Stimulated activated CD4-positive, alpha-beta T cell treated with anti-CD3 and anti-CD28 coated beads, Interleukin-12 subunit alpha, Interleukin-12 subunit beta, amount 100 ng/mL, for 24 hours (primary cell): ENCODE measurements around the gene TAS2R39.
"Not testable (repeated sequence)": the region's sequence is repeated elsewhere in the genome, so short reads cannot be mapped to it uniquely, and the experiment has no call there.

Source experiments
- DNase-seq, 2 experiments: peaks; one replicate each; pipeline ENCODE4 v3.0.0-alpha.2; 2020; ENCODE audit warnings: low read depth in 2 of 2

TAS2R39 gene

DNA sequence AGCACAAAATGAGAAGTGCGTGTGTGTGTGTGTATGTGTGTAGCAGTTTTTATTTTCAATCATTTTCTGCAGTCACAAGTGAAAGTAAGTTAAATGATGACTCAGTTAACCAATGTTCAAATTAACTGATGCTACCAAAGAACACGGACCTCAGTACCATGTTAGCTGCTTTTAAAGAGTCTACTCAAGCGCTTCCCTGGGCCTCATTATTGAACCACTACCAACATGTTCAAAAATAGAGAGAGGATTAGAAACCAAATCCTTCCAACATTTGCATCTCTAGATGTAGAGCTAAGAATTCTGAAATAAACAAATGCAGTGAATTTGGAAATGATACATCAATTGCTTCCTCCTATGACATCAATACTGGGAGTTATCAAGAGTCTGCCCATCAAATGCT lies at the start of gene TAS2R39:
TAS2R39 (plus strand) TSS at position 396 of the 400 bp plus-strand sequence; CDS start at position 396, 0 bp downstream.
- no peak for DNase-seq

- DNase-seq = no peak
Measured at GRCh38 chr7:143147070-143147469, 36.1 kb upstream of the TAS2R39 start.

GRCh38 chr7:143148050-143148449 lies 35.2 kb upstream of the TAS2R39 start:
- DNase-seq = no peak

DNA sequence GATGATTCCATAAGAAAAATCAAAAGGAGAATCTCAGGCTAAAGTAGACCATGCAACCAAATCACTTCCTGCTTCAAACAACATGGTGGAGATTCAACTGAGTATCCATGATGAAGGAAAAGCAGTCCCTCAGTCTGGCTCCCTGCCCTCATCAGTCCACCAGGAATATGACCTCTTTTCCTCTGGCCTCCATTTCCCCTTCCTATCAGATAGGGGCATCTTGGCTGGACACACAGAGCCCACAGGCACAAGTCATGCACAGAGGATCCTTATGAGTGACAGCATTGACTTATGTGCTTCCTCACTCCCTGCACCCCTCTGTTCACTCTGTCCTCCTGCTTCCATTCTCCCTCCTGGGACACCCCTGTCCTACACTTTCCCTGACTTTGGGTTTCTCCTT lies 34.6 kb upstream of the TAS2R39 start:
- no peak for DNase-seq

- DNase-seq = not testable (repeated sequence)
Measured at GRCh38 chr7:143150696-143151095, 32.5 kb upstream of the TAS2R39 start.

GRCh38 chr7:143158617-143159016 lies 24.6 kb upstream of the TAS2R39 start:
- not testable (repeated sequence) for DNase-seq

DNA sequence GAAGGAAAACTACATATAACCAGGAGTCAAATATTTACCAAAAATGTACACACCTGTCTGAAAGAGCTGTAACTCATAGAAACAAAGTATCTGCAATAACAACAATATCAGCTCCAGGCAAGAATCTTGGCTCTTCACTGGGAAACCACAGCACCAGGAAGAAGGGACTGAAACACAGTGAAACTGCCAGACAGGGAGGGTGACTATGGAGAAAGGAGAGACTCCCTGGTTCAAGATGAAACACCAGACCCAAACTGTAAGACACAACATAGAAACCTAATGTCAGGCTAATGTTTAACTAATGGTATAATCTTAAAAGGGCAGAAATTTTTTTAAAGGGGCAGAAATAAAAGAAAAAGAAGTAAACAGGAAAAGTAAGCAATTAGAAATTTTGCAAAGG lies 11.5 kb upstream of the TAS2R39 start:
- no peak for DNase-seq

DNA sequence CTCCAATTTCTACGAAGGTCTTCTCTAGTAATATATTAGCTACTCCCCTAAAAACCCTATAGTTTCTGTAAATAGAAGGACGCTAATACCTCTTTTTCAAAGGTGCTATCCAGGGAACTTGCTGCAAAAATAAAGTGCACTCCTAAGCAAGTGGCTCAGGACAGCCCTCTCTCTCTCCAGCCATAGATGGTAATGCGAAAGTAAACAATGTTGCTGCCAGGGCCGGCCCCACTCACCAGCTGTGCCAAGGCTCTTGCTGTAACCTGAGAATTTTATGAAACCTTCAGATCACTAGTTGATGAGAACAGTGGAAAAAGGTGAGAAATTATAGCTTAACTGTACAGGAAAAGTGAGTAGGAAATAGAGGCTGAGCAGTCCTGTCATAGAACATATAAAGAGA lies 10.9 kb upstream of the TAS2R39 start:
- DNase-seq = no peak

DNA sequence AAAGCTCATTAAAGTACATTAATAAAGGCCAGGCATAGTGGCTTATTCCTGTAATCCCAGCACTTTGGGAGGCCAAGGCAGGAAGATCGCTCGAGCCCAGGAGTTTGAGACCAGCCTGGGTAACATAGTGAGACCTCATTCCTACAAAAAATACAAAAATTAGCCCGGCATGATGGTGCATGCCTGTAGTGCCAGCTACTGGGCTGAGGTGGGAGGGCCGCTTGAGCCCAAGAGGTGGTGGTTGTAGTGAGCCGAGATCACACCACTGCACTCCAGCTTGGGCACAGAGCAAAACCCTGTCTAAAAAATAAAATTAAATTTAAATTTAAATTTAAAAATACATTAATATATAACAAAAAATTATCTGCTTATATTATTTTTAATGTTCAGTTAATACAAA lies 7.1 kb upstream of the TAS2R39 start:
- no peak for DNase-seq

GRCh38 chr7:143177374-143178119 lies 5.7 kb upstream of the TAS2R39 start:
- DNase-seq = no peak

- not testable (repeated sequence) for DNase-seq
Measured at GRCh38 chr7:143180771-143181170, 2.4 kb upstream of the TAS2R39 start.

- no peak for DNase-seq
Measured at GRCh38 chr7:143181349-143181748, 1.9 kb upstream of the TAS2R39 start.

GRCh38 chr7:143185551-143185950 lies 2.3 kb downstream of the TAS2R39 start:
- DNase-seq = no peak

GRCh38 chr7:143188994-143189393 lies 5.8 kb downstream of the TAS2R39 start:
- DNase-seq = no peak

GRCh38 chr7:143193880-143194279 lies 10.7 kb downstream of the TAS2R39 start:
- no peak for DNase-seq

- DNase-seq = no peak
Measured at GRCh38 chr7:143199040-143199439, 15.8 kb downstream of the TAS2R39 start.

- no peak for DNase-seq
Measured at GRCh38 chr7:143202161-143202560, 18.9 kb downstream of the TAS2R39 start.

- DNase-seq = no peak
Measured at GRCh38 chr7:143203386-143203785, 20.2 kb downstream of the TAS2R39 start.

- peak in 1 of 2 experiments; percentile 15 for DNase-seq
Measured at GRCh38 chr7:143205560-143206293, 22.5 kb downstream of the TAS2R39 start.

DNA sequence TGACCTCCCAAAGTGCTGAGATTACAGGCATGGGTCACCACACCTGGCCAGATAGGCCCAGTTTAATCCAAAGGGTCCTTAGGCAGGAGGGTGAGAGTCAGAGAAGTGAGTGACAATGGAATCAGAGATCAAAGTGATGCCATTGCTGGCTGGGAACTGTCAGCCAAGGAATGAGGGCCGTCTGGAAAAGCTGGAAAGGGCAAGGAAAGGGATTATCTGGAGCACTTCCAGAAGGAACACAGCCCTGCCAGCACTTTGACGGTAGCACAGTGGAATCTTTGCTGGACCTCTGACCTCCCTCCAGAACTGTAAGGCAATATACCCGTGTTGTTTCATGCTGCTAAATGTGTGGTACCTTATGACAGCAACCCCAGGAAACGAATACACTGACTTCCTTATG lies 27.3 kb downstream of the TAS2R39 start:
- no peak for DNase-seq

GRCh38 chr7:143213478-143213877 lies 30.3 kb downstream of the TAS2R39 start:
- not testable (repeated sequence) for DNase-seq

DNA sequence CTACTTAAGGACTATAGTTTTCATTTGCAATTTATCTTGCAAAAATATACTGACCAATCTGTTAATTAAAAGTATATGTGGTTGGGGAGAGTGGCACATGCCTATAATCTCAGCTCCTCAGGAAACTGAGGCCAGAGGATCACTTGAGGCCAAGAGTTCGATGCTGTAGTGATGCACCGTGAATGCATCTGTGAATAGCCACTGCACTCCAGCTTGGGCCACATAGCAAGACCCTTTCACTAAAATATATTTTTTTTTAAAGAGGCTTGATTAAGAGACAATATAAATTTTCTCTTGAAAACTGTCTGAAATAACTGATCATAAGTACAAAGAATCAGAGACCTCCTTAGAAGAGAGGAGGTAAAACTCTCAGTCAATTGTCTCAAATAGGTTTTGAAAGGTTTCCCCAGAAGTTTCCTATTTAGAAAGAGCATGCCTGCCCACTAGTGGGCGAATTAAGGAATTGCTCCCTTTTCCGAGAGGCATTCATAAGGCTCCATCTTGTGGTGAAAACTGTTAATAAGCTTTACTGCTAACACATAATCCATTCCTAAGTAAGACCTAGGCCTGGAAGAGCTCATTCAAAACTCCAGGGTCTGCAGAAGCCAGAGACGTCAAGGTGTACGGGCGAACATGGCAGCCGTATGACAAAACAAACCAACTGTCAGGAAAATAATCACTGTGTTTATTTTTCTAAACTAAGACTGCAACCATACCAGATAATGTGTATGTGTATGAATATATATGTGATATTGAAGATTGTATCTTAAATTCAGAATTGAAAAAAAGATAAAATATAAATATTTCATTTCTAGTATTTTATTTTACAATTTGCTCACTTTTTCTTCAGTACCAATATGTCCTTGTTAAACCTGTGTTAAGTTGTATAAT lies 31.8 kb downstream of the TAS2R39 start:
- DNase-seq = peak; percentile 22 to 27
